ENCODE data around the gene USP3.

The USP3 gene

DNA sequence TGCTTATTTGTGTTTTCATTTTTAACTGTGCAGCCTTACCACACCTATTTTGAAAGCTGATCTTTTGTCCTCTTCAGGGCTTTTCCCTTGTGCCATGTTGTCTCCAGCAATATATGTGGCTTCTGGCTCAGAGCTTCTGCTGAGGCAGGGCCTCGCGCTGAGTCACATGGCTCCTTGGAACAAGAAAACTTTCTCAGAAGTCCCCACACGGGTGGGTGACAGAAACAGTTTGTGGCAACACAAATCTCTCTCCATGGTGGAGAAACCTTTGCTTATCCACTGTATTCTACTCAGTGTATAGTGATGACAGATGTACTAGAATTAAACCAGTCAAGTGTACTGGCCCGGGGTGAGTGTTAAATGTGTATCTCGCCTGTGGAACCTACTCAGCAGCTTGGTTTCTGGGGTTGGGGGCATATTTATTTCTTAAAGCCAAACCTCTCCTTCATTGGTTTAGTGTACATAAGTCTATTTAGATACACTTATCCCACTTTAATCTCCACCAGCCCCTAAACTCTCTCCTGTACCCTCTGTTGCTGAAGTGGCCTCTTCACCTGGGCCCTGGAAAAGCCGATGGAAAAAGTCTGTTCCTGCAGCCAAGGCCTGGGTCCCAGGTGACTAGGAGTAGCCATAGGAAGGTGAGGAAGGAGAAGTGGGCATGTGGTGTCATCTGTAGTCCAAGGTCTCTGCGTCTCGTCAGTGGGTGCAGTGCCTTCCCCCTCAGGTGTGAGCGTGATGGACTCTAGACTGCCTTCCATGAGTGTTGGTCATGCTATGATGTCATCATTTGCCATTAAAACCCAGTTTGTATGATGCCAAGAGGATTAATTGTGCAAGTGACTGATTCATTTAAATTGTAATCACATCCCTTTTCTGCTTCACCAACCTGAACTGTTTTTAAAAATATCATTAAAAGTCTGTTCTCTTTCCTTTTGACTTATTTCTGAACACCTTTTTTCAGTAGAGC is 89.6 kb downstream of the USP3 start:
- Mint-ChIP-seq H3K36me3 (peaks cover 51% of the 10 kb centered on the region), H3K9me3 (no peaks in the 10 kb centered on the region), H3K4me3 (no peak overlapping the region), H3K27me3 (no peaks in the 10 kb centered on the region), H3K27ac (peak overlapping the region; percentile 82), H3K4me1 (peaks cover 55% of the 10 kb centered on the region)
- ATAC-seq = peak; percentile 39

DNA sequence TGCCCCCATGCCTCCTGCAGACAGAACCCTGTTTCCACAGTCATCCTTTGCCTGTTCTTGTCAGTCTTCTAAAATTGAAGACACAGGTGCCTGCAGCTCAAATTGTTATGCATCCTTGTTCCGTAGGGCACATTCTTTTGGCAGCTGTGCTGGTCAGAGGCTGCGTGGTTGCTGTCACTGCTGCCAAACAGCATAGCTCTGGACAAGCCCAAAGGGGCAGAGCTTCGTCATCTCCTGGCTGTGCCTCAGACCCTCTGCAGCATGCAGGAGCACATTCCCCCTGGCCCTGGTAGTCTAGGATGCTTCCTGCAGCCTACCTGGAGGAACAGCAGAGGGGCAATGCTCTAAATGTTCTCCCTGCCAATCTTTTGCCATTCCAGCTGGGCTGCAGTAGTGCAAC is 90.7 kb downstream of the USP3 start:
- ATAC-seq = no peak
- peaks cover 65% of the 10 kb centered on the region for H3K4me1 Mint-ChIP-seq
- peak overlapping the region; percentile 82 for H3K27ac Mint-ChIP-seq
- H3K9me3 Mint-ChIP-seq = no peaks in the 10 kb centered on the region
- H3K27me3 Mint-ChIP-seq = no peaks in the 10 kb centered on the region
- no peak overlapping the region for H3K4me3 Mint-ChIP-seq
- peaks cover 41% of the 10 kb centered on the region for H3K36me3 Mint-ChIP-seq

DNA sequence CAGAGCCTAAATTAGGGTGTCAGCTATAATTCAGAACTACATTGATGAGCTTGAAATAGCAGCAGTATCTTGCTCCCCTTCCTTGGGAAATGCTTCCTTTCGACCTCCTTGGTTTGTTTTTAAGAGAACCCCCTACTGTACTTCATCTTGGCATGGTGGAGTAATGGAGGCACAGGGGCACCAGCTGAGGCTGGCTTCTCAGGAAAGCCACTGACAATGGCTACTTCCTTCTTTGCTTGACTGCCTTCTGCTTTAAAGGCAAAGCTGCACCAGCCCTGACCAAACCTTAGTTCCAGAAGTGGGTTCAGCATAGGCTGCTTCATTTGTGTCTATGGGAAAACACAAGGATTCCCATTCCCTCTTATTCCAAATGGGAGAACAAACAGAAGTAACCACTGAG is 91.3 kb downstream of the USP3 start:
- no peaks in the 10 kb centered on the region for H3K27me3 Mint-ChIP-seq
- no peaks in the 10 kb centered on the region for H3K9me3 Mint-ChIP-seq
- H3K4me3 Mint-ChIP-seq = no peak overlapping the region
- peaks cover 34% of the 10 kb centered on the region for H3K36me3 Mint-ChIP-seq
- ATAC-seq = no peak
- H3K4me1 Mint-ChIP-seq = peaks cover 68% of the 10 kb centered on the region
- H3K27ac Mint-ChIP-seq = peak overlapping the region; percentile 82

DNA sequence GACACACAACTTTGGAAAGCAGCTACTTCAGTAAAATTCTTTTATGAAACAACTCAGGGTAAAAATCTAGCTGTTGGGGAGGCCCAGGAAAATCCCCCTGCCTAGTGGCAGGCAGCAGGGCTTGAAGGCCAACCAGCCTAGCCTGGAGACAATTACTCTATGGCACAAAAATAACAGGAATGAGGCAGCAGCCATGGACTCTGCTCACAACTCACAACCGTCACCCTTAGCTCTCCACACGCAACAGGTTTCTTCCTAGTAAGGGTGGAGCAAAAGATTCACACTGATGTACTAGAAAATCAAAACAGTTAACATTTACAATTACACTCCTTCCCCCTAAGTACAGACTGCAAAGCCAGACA is 92.3 kb downstream of the USP3 start:
- no peak for ATAC-seq
- H3K9me3 Mint-ChIP-seq = no peaks in the 10 kb centered on the region
- peaks cover 25% of the 10 kb centered on the region for H3K36me3 Mint-ChIP-seq
- peaks cover 70% of the 10 kb centered on the region for H3K4me1 Mint-ChIP-seq
- H3K4me3 Mint-ChIP-seq = peak overlapping the region; percentile 16
- H3K27ac Mint-ChIP-seq = peak overlapping the region; percentile 82
- H3K27me3 Mint-ChIP-seq = no peaks in the 10 kb centered on the region

DNA sequence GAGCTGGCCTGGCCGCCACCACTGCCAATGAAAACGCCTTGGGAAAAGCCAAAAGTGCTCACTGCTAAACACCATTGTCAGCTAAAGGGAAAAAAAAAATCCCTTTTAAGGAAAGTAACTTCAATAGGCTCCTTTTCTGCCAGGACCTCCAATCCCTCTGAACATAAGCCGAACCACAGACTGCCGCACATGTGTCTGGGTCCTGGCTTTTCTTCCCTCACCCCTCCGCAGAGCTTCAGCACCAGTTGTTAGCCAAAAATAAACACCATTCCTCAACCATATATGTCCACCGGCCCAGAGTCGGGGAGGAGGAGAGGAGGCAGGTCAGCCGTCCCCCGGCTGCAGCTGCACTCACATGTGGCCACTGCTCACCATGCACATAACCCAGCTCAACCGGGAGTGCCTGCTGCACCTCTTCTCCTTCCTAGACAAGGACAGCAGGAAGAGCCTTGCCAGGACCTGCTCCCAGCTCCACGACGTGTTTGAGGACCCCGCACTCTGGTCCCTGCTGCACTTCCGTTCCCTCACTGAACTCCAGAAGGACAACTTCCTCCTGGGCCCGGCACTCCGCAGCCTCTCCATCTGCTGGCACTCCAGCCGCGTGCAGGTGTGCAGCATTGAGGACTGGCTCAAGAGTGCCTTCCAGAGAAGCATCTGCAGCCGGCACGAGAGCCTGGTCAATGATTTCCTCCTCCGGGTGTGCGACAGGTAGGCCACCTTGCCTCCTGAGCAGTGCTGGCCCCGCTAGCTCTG is 92.8 kb downstream of the USP3 start, which contains the start of gene FBXL22:
TSS of gene FBXL22 (plus strand) at position 350 of the 753 bp plus-strand sequence. CDS start at position 356, 6 bp downstream.
- no peak for ATAC-seq
- peak within 1 kb of the TSS; percentile 37 for H3K4me3 Mint-ChIP-seq
- peaks cover 22% of the 10 kb centered on the region for H3K36me3 Mint-ChIP-seq
- peaks cover 76% of the 10 kb centered on the region for H3K4me1 Mint-ChIP-seq
- H3K9me3 Mint-ChIP-seq = no peaks in the 10 kb centered on the region
- H3K27me3 Mint-ChIP-seq = no peaks in the 10 kb centered on the region
- peak within 1 kb of the TSS; percentile 82 for H3K27ac Mint-ChIP-seq

DNA sequence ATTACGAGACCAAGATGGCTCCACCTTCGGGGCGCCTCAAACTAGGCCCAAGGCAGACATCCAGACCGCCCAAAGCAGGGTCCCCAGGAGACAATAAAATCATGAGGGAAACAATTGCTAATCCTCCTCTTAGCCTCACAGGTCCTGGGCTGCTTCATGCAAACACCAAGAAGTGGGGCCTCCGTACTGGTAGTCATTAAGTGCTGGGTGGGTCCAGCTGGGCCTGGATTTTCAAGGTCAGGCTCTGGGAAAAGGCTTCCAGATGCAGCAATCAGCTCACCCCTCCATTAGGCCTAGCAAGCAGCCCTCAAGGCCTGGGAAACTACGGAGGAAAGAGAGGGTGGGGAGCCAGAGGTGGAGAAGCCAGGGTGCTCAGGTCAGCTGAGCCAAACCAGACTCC is 93.4 kb downstream of the USP3 start:
- H3K27me3 Mint-ChIP-seq = no peaks in the 10 kb centered on the region
- no peaks in the 10 kb centered on the region for H3K9me3 Mint-ChIP-seq
- H3K4me3 Mint-ChIP-seq = no peak overlapping the region
- H3K27ac Mint-ChIP-seq = peak overlapping the region; percentile 82
- no peak for ATAC-seq
- peaks cover 82% of the 10 kb centered on the region for H3K4me1 Mint-ChIP-seq
- peaks cover 22% of the 10 kb centered on the region for H3K36me3 Mint-ChIP-seq

DNA sequence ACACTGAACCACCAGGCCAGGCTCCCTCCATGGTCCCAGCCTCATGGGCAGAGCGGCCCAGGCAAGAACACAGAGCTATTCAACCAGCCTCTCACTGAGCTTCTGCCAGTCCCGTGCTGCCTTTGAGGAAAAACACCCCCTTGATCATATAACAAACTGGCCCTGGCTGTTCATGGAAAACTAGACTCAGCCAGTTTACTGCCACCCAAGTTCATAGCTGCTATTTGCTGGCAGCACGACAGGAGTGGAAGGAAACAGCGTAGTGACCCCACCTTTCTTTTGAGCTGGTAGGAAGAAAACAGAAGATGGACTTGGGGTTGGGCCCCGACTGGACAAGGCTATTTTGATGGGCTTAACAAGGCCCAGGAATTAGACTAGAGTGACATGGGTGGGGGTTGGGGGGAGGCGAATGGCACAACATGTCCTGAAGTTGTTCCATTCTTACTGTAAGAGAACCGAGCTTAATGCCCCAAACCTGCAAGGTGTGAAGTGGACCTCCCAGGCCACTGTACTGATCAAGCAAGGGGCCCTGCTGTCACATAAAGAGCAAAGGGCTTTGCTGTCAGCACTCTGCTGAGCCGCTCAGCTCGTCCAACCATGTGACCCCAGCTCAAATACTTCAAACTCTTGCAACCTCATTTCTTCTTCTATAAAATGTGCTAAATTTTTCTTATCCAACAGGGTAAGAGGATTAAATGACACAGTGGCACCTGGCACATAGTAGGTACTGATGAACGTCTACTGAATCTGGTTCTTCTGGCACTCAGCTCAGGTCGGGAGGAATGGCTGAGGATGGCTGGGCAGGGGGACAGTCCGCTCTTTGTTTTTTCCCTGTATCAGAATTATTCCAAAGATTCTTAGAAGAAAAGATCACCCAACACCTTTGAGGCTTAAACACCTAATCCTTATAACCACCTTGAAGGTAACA is 94.3 kb downstream of the USP3 start:
- H3K4me3 Mint-ChIP-seq = peak overlapping the region; percentile 82

DNA sequence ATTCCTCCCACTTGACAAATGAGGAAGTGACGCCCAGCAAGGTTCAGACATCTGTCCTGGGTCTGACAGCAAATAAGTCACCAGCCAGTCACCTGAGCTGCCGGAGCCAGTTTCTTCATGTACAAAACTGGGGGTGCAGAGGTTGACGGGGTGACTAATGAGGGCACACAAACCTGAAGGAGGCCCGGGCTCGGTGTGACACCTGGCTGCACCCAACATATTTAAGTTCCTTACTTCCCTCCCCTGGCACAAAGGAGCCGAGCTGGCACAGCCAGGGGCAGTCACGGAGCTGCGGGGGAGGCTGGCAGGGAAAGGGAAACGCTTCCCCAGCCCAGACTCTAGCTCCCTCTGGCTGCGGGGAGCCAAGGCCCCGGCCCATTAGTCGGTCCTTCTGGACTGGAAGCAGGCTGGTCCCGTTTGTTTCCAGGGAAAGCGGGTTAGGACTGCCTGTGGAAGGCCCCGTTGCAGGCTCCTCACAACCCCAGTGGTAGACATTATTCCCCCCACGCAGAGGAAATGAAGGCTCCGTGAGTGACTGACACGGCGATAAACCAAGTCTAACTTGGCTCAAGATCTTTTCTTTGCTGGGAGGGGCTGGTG is 95.1 kb downstream of the USP3 start:
- peak overlapping the region; percentile 82 for H3K27ac Mint-ChIP-seq

More for the DNA sequence above, 94.3 kb downstream of the USP3 start:
- no peaks in the 10 kb centered on the region for H3K9me3 Mint-ChIP-seq
- H3K4me1 Mint-ChIP-seq = peaks cover 83% of the 10 kb centered on the region
- peaks cover 14% of the 10 kb centered on the region for H3K36me3 Mint-ChIP-seq
- no peak for ATAC-seq
- no peaks in the 10 kb centered on the region for H3K27me3 Mint-ChIP-seq
- H3K27ac Mint-ChIP-seq = peak overlapping the region; percentile 82

DNA sequence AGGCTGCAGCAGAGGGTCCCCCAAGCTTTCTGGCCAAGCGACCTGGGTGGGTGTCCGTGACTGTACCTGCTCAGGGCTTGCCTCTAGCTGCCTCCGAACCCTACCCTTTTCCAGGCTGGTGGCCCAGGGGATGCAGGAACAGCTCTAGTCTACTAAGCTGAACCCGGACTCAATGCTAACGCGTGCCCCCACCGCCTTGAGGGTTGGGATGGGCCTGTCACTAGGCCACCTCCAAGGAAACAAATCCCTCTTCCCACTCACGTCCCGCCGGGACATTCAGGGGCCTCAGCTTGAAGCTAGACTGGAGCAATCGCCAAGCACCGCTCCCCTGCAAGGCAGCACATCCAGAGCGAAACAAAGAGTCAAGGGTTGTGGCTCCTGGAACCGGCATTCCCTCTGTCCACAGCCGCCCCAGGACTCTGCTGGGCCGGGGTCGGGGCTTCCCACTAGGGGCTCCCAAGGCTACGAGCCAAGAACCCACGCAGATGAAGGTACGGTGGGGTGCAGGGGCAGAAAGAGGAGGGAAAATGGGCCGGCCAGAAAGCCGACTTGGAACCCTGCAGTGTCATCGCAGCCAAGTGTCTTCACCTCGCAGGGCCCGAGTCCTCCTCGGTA is 95.7 kb downstream of the USP3 start:
- Mint-ChIP-seq H3K27me3 (no peaks in the 10 kb centered on the region), H3K27ac (peak overlapping the region; percentile 82), H3K36me3 (peaks cover 3% of the 10 kb centered on the region), H3K4me1 (peaks cover 72% of the 10 kb centered on the region), H3K4me3 (peak overlapping the region; percentile 82), H3K9me3 (no peaks in the 10 kb centered on the region)
- ATAC-seq = peak; percentile 1

More for the DNA sequence above, 95.1 kb downstream of the USP3 start:
- Mint-ChIP-seq H3K9me3 (no peaks in the 10 kb centered on the region), H3K4me3 (peak overlapping the region; percentile 82), H3K4me1 (peaks cover 75% of the 10 kb centered on the region), H3K27me3 (no peaks in the 10 kb centered on the region), H3K36me3 (peaks cover 9% of the 10 kb centered on the region)
- ATAC-seq = peak; percentile 46

DNA sequence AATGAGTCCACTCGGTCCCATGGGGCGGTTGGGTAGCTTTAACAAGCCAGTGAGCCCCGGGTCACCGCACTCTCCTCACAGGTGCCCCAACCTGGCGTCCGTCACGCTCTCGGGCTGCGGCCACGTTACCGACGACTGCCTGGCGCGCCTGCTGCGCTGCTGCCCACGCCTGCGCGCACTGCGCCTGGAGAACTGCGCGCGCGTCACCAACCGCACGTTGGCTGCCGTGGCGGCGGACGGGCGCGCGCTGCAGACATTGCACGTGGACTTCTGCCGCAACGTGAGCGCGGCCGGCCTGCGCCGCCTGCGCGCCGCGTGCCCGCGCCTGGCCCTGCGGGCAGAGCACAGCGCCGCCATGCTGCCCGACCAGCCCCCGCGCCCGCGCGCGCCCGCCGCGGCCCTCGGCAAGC is 96.2 kb downstream of the USP3 start:
- no peaks in the 10 kb centered on the region for H3K9me3 Mint-ChIP-seq
- H3K36me3 Mint-ChIP-seq = no peaks in the 10 kb centered on the region
- peak; percentile 88 for ATAC-seq
- H3K4me3 Mint-ChIP-seq = peak overlapping the region; percentile 92
- peaks cover 72% of the 10 kb centered on the region for H3K4me1 Mint-ChIP-seq
- peak overlapping the region; percentile 82 for H3K27ac Mint-ChIP-seq
- no peaks in the 10 kb centered on the region for H3K27me3 Mint-ChIP-seq

DNA sequence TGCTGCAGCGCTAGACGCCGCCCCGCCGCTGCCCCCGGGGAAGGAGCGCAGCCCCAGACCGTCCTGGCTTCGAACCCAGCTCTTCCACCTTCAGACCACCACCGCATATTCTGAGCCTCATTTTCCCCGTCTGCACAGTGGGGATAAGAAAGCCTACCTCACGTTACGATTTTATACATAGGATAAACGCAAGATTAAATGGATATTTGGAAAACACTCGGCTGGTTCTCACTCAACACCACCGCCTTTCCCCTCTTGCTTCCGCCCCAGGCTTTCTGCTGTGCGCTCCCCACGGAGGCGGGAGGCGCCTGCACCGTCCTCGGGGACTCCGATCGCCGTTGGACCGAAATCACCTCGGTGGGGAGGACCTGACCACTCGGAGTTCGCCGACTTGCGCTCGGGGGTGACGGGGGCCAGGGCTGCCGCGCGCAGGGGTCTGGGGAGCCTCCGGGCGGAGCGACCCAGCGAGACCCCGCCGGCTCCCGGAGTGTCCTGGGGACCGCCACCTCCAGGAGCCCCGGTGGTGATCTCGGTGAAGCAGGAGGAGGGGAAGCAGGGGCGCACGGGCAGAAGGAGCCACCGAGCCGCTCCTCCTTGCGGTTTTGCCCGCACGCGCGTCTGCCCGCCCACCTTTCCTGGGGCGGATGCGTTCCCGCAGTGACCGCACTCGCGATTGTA is 96.8 kb downstream of the USP3 start:
- peaks cover 3% of the 10 kb centered on the region for H3K36me3 Mint-ChIP-seq
- H3K27ac Mint-ChIP-seq = peak overlapping the region; percentile 82
- H3K27me3 Mint-ChIP-seq = no peaks in the 10 kb centered on the region
- no peaks in the 10 kb centered on the region for H3K9me3 Mint-ChIP-seq
- H3K4me3 Mint-ChIP-seq = peak overlapping the region; percentile 92
- peak; percentile 28 for ATAC-seq
- peaks cover 72% of the 10 kb centered on the region for H3K4me1 Mint-ChIP-seq

DNA sequence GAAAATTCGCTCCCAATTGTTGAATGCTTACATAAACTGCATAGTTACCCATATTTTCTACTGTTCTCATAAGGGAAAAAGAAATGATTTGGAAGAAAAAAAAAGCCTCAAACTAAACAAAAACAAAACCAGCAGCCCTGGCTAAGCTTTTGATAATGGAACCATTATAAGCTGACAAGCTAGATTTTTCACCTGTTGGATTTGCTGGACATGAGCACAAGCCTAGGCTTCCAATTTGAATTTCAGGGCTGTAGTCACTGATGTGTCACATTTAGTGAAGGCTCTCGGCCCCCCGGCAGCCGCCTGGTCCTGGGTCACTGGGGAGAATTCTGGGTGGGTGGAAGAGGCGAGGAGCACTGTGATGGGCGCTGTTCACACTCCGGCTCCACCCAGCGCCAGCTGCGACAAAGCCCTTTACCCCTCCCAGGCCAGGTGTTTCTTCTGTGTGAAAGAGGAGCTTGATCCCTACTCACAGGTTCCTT is 97.4 kb downstream of the USP3 start:
- no peaks in the 10 kb centered on the region for H3K9me3 Mint-ChIP-seq

DNA sequence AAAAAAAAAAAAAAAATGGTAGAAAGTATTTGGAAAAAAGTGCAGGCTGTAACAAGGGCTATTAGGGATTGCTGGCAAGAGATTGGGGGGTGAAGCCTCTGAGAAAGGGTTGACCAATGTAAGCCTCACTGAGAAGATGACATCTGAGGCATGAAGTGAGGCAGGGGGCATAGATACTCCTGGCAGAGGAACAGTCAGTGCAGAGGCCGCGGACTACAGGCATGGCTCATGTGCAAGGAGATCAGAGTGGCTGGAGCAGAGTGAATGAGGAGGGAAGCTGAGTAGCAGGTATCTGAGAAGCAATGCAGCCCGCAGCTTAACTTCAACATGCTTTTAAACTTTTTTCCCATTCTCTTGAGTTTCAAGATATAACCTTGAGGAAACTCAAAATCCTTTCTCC is 98.2 kb downstream of the USP3 start:
- Mint-ChIP-seq H3K27me3 (no peaks in the 10 kb centered on the region), H3K4me3 (no peak overlapping the region), H3K27ac (peak overlapping the region; percentile 82), H3K4me1 (peaks cover 62% of the 10 kb centered on the region), H3K9me3 (no peaks in the 10 kb centered on the region), H3K36me3 (peaks cover 12% of the 10 kb centered on the region)
- ATAC-seq = no peak

More for the DNA sequence above, 97.4 kb downstream of the USP3 start:
- Mint-ChIP-seq H3K36me3 (peaks cover 6% of the 10 kb centered on the region), H3K27ac (peak overlapping the region; percentile 82), H3K4me3 (peak overlapping the region; percentile 92), H3K27me3 (no peaks in the 10 kb centered on the region), H3K4me1 (peaks cover 70% of the 10 kb centered on the region)
- no peak for ATAC-seq
